ENCODE results near the gene SOX18.

Gene SOX18

DNA sequence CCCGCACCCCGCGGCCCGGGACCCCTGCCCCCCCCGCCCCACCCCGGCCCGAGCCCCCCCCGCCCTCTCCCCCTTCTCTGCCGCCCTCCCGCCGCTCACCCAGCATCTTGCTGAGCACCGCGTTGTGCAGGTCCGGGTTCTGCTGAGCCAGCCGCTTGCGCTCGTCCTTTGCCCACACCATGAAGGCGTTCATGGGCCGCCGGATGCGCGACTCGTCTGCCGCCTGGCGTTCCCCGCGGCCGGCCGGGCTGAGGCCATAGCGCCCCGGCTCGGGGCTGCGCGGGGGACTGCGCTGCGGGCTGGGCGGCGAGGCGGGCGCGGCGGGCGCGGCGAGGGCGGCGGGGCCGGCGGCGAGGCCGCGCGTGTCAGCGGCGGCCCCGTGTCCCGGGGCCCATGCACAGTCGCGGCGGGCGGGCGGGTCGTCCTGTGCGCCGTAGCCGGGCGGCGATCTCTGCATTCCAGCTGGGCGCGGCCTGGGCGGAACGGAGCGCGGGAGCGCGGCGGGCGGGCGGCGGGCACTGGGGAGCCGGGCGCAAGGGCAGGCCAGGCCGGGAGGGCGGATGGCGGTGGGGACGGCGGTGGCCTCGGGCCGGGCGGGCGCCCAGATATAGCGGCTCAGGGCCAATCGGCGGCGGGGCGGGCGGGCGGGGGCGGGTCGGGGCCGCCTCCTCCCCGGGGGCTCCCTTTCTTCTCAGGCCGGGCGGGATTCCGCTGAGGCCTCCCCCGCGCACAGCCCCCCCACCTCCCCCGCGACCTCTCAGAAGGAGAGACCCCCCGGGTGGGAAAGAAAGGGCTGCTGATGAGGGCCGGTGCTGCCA lies at the start of gene SOX18:
Gene SOX18, minus strand, starts transcription at position 580 of the 818 bp plus-strand sequence. Its CDS starts 123 bp downstream, at position 457.
- no peak for DNase-seq (ENCODE audit: low read depth, low spot score)
- H3K9ac ChIP-seq (ENCODE audit: insufficient read length) = peak within 1 kb of the TSS; percentile 74
- H3K4me3 ChIP-seq = peak within 1 kb of the TSS; percentile 83
- TF ChIP-seq FOXP2 (optimal IDR thresholded peaks at IDR 0.05; ENCODE audit: control extremely low read depth, extremely low read length, insufficient read depth) = no peak
- TF ChIP-seq EZH2 (IDR thresholded peaks at IDR 0.05) = no peak
- TF ChIP-seq POLR2AphosphoS5 (IDR thresholded peaks at IDR 0.05; ENCODE audit: borderline replicate concordance, low read depth, low read length) = no peak; the same call in 1 of the 2 replicates
- H3K27ac ChIP-seq = peak within 1 kb of the TSS; percentile 87
- H3K9me3 ChIP-seq (ENCODE audit: low read depth, low read length) = no peaks in the 10 kb centered on the region
- H3K36me3 ChIP-seq (ENCODE audit: insufficient read depth, low read length) = peaks cover 13% of the 10 kb centered on the region

GRCh38 chr20:64098471-64099013 lies 49.1 kb upstream of the SOX18 start:
- H3K36me3 ChIP-seq (ENCODE audit: insufficient read depth, low read length) = no peaks in the 10 kb centered on the region
- no peak overlapping the region for H3K9ac ChIP-seq (ENCODE audit: insufficient read length)
- H3K9me3 ChIP-seq (ENCODE audit: low read depth, low read length) = no peaks in the 10 kb centered on the region
- no peak overlapping the region for H3K27ac ChIP-seq
- H3K4me3 ChIP-seq = no peak overlapping the region
- no peak for DNase-seq (ENCODE audit: low read depth, low spot score)
- no peak for TF ChIP-seq EZH2 (IDR thresholded peaks at IDR 0.05)
- no peak for TF ChIP-seq POLR2AphosphoS5 (IDR thresholded peaks at IDR 0.05; ENCODE audit: borderline replicate concordance, low read depth, low read length)
- no peak for TF ChIP-seq FOXP2 (optimal IDR thresholded peaks at IDR 0.05; ENCODE audit: control extremely low read depth, extremely low read length, insufficient read depth)

DNA sequence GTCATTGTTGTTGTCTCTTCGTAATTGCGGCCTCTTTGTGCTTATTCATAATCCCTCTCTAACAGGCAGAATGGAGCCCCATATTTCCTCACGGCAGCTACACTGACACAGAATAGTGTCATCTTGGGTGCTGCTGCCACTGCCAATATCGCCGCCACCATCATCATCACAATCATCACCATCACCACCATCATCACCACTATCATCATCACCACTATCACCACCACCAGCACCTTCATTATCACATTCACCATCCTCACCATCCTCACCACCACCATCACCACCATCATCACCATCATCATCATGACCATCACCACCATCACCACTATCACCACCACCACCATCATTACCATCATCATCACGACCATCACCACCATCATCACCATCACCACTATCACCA lies 47.1 kb upstream of the SOX18 start:
- no peak overlapping the region for H3K27ac ChIP-seq
- H3K9me3 ChIP-seq (ENCODE audit: low read depth, low read length) = no peaks in the 10 kb centered on the region
- no peak overlapping the region for H3K9ac ChIP-seq (ENCODE audit: insufficient read length)
- no peak overlapping the region for H3K4me3 ChIP-seq
- no peak for DNase-seq (ENCODE audit: low read depth, low spot score)
- no peaks in the 10 kb centered on the region for H3K36me3 ChIP-seq (ENCODE audit: insufficient read depth, low read length)
- TF ChIP-seq EZH2 (IDR thresholded peaks at IDR 0.05) = no peak
- TF ChIP-seq FOXP2 (optimal IDR thresholded peaks at IDR 0.05; ENCODE audit: control extremely low read depth, extremely low read length, insufficient read depth) = no peak
- TF ChIP-seq POLR2AphosphoS5 (IDR thresholded peaks at IDR 0.05; ENCODE audit: borderline replicate concordance, low read depth, low read length) = no peak

GRCh38 chr20:64095927-64096326 lies 46.5 kb upstream of the SOX18 start:
- TF ChIP-seq EZH2 (IDR thresholded peaks at IDR 0.05) = no peak
- TF ChIP-seq POLR2AphosphoS5 (IDR thresholded peaks at IDR 0.05; ENCODE audit: borderline replicate concordance, low read depth, low read length) = no peak
- no peak for TF ChIP-seq FOXP2 (optimal IDR thresholded peaks at IDR 0.05; ENCODE audit: control extremely low read depth, extremely low read length, insufficient read depth)
- Histone ChIP-seq H3K36me3 (ENCODE audit: insufficient read depth, low read length) (no peaks in the 10 kb centered on the region), H3K9me3 (ENCODE audit: low read depth, low read length) (no peaks in the 10 kb centered on the region), H3K9ac (ENCODE audit: insufficient read length) (no peak overlapping the region), H3K27ac (no peak overlapping the region), H3K4me3 (no peak overlapping the region)
- DNase-seq (ENCODE audit: low read depth, low spot score) = no peak

- no peak overlapping the region for H3K27ac ChIP-seq
- no peak overlapping the region for H3K9ac ChIP-seq (ENCODE audit: insufficient read length)
- no peaks in the 10 kb centered on the region for H3K9me3 ChIP-seq (ENCODE audit: low read depth, low read length)
- no peak for DNase-seq (ENCODE audit: low read depth, low spot score)
- TF ChIP-seq FOXP2 (optimal IDR thresholded peaks at IDR 0.05; ENCODE audit: control extremely low read depth, extremely low read length, insufficient read depth) (no peak), EZH2 (IDR thresholded peaks at IDR 0.05) (no peak), POLR2AphosphoS5 (IDR thresholded peaks at IDR 0.05; ENCODE audit: borderline replicate concordance, low read depth, low read length) (no peak)
- no peaks in the 10 kb centered on the region for H3K36me3 ChIP-seq (ENCODE audit: insufficient read depth, low read length)
- no peak overlapping the region for H3K4me3 ChIP-seq
Measured at GRCh38 chr20:64095455-64095854, 46.0 kb upstream of the SOX18 start.

- Histone ChIP-seq H3K9me3 (ENCODE audit: low read depth, low read length) (no peaks in the 10 kb centered on the region), H3K9ac (ENCODE audit: insufficient read length) (no peak overlapping the region), H3K27ac (no peak overlapping the region), H3K4me3 (no peak overlapping the region), H3K36me3 (ENCODE audit: insufficient read depth, low read length) (no peaks in the 10 kb centered on the region)
- no peak for TF ChIP-seq POLR2AphosphoS5 (IDR thresholded peaks at IDR 0.05; ENCODE audit: borderline replicate concordance, low read depth, low read length)
- no peak for TF ChIP-seq FOXP2 (optimal IDR thresholded peaks at IDR 0.05; ENCODE audit: control extremely low read depth, extremely low read length, insufficient read depth)
- no peak for TF ChIP-seq EZH2 (IDR thresholded peaks at IDR 0.05)
- no peak for DNase-seq (ENCODE audit: low read depth, low spot score)
Measured at GRCh38 chr20:64093013-64093503, 43.6 kb upstream of the SOX18 start.

DNA sequence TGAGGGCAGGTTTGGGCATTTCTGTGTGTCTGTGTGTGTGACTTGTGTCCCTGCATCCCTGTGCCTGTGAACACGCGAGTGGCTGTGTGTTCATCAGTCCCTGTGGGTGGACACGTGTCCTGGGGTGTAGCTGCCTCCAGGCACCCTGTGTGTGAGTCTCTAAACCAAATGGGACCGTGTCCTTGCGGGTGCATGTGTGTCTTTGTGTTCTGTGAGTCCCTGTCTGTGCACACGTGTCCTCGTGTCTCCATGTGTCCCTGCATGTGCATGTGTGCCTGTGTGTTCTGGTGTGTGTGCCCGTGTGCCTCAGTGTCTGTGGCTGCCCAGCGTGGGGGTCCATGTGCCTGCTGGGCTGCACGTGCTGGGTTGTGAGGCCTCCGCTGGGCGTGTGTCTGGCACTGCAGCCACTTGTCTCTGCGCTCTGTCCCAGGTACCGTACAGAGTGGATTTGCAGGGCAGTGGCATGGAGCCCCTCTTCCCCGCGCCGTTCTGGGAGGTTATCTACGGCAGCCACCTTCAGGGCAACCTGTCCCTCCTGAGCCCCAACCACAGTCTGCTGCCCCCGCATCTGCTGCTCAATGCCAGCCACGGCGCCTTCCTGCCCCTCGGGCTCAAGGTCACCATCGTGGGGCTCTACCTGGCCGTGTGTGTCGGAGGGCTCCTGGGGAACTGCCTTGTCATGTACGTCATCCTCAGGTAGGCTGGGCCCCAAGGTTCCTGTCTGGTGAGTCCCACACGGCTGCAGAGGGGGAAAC lies 43.0 kb upstream of the SOX18 start:
- Histone ChIP-seq H3K27ac (no peak overlapping the region), H3K9me3 (ENCODE audit: low read depth, low read length) (no peaks in the 10 kb centered on the region), H3K9ac (ENCODE audit: insufficient read length) (no peak overlapping the region), H3K36me3 (ENCODE audit: insufficient read depth, low read length) (no peaks in the 10 kb centered on the region), H3K4me3 (0 out of 2 replicates have a peak overlapping the region, but pooled peaks have one; percentile 15)
- no peak for TF ChIP-seq EZH2 (IDR thresholded peaks at IDR 0.05)
- no peak for TF ChIP-seq POLR2AphosphoS5 (IDR thresholded peaks at IDR 0.05; ENCODE audit: borderline replicate concordance, low read depth, low read length)
- TF ChIP-seq FOXP2 (optimal IDR thresholded peaks at IDR 0.05; ENCODE audit: control extremely low read depth, extremely low read length, insufficient read depth) = no peak
- no peak for DNase-seq (ENCODE audit: low read depth, low spot score)

- Histone ChIP-seq H3K9ac (ENCODE audit: insufficient read length) (no peak overlapping the region), H3K4me3 (0 out of 2 replicates have a peak overlapping the region, but pooled peaks have one; percentile 15), H3K27ac (no peak overlapping the region), H3K9me3 (ENCODE audit: low read depth, low read length) (no peaks in the 10 kb centered on the region), H3K36me3 (ENCODE audit: insufficient read depth, low read length) (no peaks in the 10 kb centered on the region)
- TF ChIP-seq FOXP2 (optimal IDR thresholded peaks at IDR 0.05; ENCODE audit: control extremely low read depth, extremely low read length, insufficient read depth) = no peak
- no peak for TF ChIP-seq POLR2AphosphoS5 (IDR thresholded peaks at IDR 0.05; ENCODE audit: borderline replicate concordance, low read depth, low read length)
- TF ChIP-seq EZH2 (IDR thresholded peaks at IDR 0.05) = no peak
- DNase-seq (ENCODE audit: low read depth, low spot score) = no peak
Measured at GRCh38 chr20:64091770-64092169, 42.3 kb upstream of the SOX18 start.
